AG04450 (cell line): ENCODE results near the gene GKN2. TPM values are rescaled to one million over a fixed set of nuclear protein-coding genes. Genes with fewer than 3 reads are reported as not detected.
"Not testable (repeated sequence)": the region's sequence is repeated elsewhere in the genome, so short reads cannot be mapped to it uniquely, and the experiment has no call there.

Source experiments
- CTCF ChIA-PET: fragments of 300-600, 350-600 bp; formaldehyde crosslinking; extraction: SDS; loops from one replicate; lab custom pipeline; 2022; ENCODE audit warnings: antibody characterized with exemption, inconsistent platforms; lab: Charles Lee
- POLR2A ChIA-PET: fragments of 350-600 bp; formaldehyde crosslinking; extraction: SDS; loops from one replicate; lab custom pipeline; 2021; ENCODE audit warnings: antibody characterized with exemption, inconsistent platforms; lab: Yijun Ruan, JAX
- DNase-seq: peaks from one replicate; pipeline ENCODE4 v3.0.0-alpha.2; 2011; ENCODE audit warnings: low read depth, low spot score
- H3K27ac ChIP-seq: one replicate; pipeline ENCODE4 v1.5.1; 2012; ENCODE audit warnings: low read depth, low read length, control low read depth
- H3K27me3 ChIP-seq: one replicate; pipeline ENCODE4 v1.6.0; 2012; ENCODE audit warnings: low read length; ENCODE audit not compliant: control insufficient read depth, insufficient read depth
- H3K4me3 ChIP-seq: 2 replicates; pipeline ENCODE4 v1.5.1; 2011; ENCODE audit warnings: mild to moderate bottlenecking, low read depth, low read length, control low read depth
- H3K9me3 ChIP-seq: 2 replicates; pipeline ENCODE4 v1.5.1; 2012; ENCODE audit warnings: low read length; ENCODE audit not compliant: control insufficient read depth, insufficient read depth
- CTCF ChIP-seq: IDR thresholded peaks from 2 replicates; pipeline ENCODE4 v1.5.1; 2011; ENCODE audit warnings: low read depth, low read length, control low read depth, inconsistent platforms
- polyA plus RNA-seq: library from polyadenylated mRNA; depleted of rRNA; stranded (reverse); fragments of >200 nt; gene quantifications from 2 replicates; pipeline ENCODE4 v1.2.3, GENCODE V29; 2011; rRNA removed

GKN2 gene
- polyA plus RNA-seq, 1 experiment, result not detected

GRCh38 chr2:68901561-68901960, 51.1 kb downstream of the GKN2 start:
- no peak for DNase-seq
- Histone ChIP-seq H3K9me3 (peaks cover 10% of the 10 kb centered on the region; the same call in 1 of the 2 replicates), H3K27me3 (peaks cover 2% of the 10 kb centered on the region), H3K4me3 (no peak overlapping the region), H3K27ac (no peak overlapping the region)
- CTCF ChIA-PET, result interaction anchor here (0.6 to 2.6 kb wide), 6 partner anchors 63 to 438 kb away, joined by 3 to 15 read pairs (median 4); no protein-coding TSS in a partner anchor
- POLR2A ChIA-PET, result no interaction called here
- TF ChIP-seq CTCF, result no peak

- ChIA-PET CTCF (interaction anchor here (0.6 to 2.6 kb wide), 4 partner anchors 150 to 438 kb away, joined by 4 to 15 read pairs (median 4); no protein-coding TSS in a partner anchor), POLR2A (no interaction called here)
- H3K9me3 ChIP-seq, result peaks cover 10% of the 10 kb centered on the region; the same call in 1 of the 2 replicates
- H3K27ac ChIP-seq, result no peak overlapping the region
- peak; percentile 45 for TF ChIP-seq CTCF
- DNase-seq, result no peak
- H3K4me3 ChIP-seq, result no peak overlapping the region
- H3K27me3 ChIP-seq, result peaks cover 3% of the 10 kb centered on the region
These were observed 51.5 kb downstream of the GKN2 start for GRCh38 chr2:68901199-68901514.

- ChIA-PET POLR2A (no interaction called here), CTCF (interaction anchor here (0.6 to 2.6 kb wide), 3 partner anchors 10 to 437 kb away, joined by 3 to 15 read pairs (median 4); no protein-coding TSS in a partner anchor)
- no peak for TF ChIP-seq CTCF
- no peak for DNase-seq
- H3K27ac ChIP-seq, result no peak overlapping the region
- H3K27me3 ChIP-seq, result peaks cover 3% of the 10 kb centered on the region
- H3K9me3 ChIP-seq, result peaks cover 10% of the 10 kb centered on the region; the same call in 1 of the 2 replicates
- H3K4me3 ChIP-seq, result no peak overlapping the region
These were observed 52.0 kb downstream of the GKN2 start for GRCh38 chr2:68900496-68901198.

- H3K27ac ChIP-seq, H3K27me3 ChIP-seq, H3K4me3 ChIP-seq, H3K9me3 ChIP-seq, DNase-seq, POLR2A ChIA-PET, CTCF ChIA-PET: not testable (repeated sequence)
These were observed 56.7 kb downstream of the GKN2 start for GRCh38 chr2:68895981-68896380.

Other genes starting within 250 kb of the GKN2 start
- 0.38 and 0.55 TPM in 2 replicates for gene ARHGAP25, start 218.1 kb downstream of the GKN2 start, polyA plus RNA-seq
- gene BMP10, start 81.5 kb downstream of the GKN2 start, polyA plus RNA-seq, result not detected in 2 replicates
- not detected in 2 replicates for gene GKN1, start 21.7 kb upstream of the GKN2 start, polyA plus RNA-seq
- gene ANTXR1, start 60.3 kb upstream of the GKN2 start, polyA plus RNA-seq, result 101 and 113 TPM in 2 replicates